ENCODE data around the gene COA1.
"Not testable (repeated sequence)": the region's sequence is repeated elsewhere in the genome, so short reads cannot be mapped to it uniquely, and the experiment has no call there.

The COA1 gene

DNA sequence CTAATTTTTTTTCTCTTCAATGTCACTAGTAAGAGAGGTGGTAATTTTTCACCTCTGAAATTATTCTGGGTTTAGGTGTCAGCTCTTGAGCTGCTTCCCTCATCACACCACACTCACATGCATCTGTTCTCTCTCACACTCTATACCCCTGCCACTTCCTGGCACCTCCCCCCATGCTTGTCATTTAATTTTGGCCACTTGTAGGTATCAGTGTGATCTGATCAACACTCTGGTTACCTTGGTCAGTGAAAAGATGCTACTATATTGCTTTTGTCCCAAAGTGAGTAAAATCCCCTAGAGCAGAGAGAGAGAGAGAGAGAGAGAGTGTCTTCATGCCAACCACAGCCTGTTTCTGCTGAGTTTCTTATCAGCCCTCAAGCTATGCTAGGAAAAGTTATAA lies 103.9 kb downstream of the COA1 start:
- peak; percentile 15 for DNase-seq

- no peak for DNase-seq
These were observed 105.2 kb downstream of the COA1 start for GRCh38 chr7:43624156-43624555.

- DNase-seq: no peak
These were observed 107.4 kb downstream of the COA1 start for GRCh38 chr7:43621729-43622448.

- DNase-seq: no peak
These were observed 109.9 kb downstream of the COA1 start for GRCh38 chr7:43619213-43620012.

DNA sequence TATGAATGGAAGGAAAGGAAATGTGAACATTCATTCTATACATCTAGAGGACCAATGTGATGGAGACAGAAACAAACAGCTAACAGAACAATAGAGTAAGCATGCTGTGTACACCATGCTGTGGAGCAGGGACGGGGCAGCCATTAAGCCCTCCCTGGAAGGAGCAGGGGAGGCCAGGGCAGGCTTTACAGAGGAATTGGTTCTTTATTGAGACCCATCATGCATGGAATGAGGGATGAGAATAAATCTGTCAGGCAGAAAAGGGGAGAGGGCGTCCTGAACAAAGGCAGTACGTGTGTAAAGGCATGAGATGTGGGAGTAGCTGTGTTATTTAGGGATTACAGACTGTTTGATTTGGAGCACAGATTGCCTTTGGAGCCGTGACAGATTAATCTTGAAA lies 111.2 kb downstream of the COA1 start:
- DNase-seq: no peak

DNA sequence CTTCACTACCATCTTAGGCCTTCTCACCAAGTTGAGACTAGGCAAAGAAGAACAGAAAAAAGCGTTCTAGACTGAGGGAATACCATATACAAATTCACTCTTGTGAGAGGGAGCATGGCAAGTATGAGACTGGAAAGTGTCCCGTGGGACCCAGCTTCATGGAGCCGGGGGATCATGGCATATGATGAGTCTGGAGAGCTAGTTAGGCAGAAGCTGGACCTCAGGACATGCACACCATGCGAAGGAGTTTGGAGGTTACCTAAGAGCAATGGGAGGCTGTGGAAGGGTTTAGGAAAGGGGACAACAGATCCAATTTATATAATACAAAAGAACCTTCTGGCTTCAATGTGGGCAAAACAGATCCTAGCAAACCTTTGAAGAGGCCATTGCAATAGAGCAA lies 112.3 kb downstream of the COA1 start:
- DNase-seq: no peak

DNA sequence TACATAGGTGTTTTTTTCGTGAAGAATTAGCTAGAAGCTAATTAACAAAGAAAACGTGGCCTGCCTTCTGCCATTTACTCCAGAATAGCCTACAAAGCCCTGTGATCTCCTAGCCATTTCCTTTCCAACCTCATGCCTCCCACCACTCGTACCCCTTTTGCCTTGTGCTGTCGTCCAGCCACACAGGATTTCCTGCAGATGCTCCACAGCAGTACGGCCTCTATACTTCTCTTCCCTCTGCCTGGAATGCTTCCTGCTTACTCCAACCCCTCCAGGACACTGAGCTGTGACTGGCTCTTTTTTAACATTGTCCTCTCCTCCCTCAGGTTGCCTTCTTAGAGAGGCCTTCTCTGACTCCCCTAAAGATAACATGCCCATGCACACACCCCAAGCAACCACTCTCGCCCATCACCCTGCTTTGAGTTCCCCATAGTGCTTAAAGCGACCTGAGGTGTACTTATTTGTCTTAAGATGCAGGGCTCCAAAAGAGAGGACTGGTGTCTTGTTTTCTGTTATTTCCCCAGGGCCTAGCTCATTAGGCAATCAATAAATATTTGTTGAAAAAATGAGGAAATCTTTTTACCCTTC lies 113.7 kb downstream of the COA1 start:
- no peak for DNase-seq

GRCh38 chr7:43612599-43613589 lies 116.4 kb downstream of the COA1 start:
- no peak for DNase-seq

DNA sequence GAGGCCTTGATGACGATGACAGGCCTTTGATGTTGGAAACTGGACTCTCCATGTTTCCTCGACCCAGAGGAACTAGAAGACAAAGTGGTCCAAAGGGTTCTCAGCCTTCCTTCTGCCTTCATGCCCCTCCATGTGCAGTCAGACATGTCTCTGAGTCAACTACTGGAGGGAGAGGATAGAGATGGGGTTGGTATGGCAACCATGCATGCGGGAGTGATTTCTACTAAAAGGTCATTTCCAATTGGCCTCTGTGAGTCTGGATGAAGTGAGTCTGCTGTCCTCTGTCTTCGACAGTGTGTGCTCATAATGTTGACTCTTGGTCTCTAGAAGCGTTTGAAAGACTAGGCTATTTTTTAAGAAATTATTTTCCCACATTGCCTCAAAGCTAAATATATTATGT lies 117.2 kb downstream of the COA1 start:
- no peak for DNase-seq

- DNase-seq: no peak
These were observed 120.2 kb downstream of the COA1 start for GRCh38 chr7:43609097-43609496.

DNA sequence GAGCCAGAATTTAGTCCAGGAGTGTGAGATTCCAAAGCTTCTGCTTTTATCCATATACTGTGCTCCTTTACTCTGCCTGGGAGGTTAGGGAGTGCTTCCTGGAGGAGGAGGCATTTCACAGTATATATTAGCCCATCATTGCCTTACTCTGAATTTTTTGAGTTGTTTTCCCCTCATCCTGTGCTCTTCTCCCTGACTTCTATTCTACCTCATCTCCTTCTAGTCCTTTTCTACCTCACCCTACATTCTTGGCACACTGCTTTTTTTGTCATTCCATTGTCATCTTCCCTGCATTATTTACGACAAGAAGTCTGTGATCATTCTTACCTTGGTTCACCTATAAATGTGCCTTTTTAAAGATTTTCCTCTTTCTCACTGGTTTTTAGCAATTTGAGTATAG lies 125.1 kb downstream of the COA1 start:
- DNase-seq: no peak

DNA sequence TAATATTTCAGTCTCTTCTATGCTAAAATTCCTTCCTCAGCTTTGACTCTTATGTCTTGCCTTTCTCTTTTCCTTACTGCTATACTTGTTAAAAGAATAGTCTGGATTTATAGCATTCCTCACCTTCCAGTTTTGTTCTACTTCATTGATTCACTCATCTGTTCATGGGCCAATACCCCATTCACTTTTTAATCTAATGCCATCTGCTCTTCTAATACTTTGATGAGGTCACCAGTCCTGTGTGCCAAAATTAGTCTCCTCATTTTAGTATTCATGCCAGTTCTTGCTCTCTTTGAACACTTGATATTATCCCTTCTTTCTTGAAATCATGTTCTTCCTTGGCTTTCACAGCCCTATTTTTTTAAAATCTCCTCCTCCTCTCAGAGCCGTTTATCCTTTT lies 127.1 kb downstream of the COA1 start:
- DNase-seq: peak; percentile 86

- DNase-seq: no peak
These were observed 129.3 kb downstream of the COA1 start for GRCh38 chr7:43600056-43600455.

DNA sequence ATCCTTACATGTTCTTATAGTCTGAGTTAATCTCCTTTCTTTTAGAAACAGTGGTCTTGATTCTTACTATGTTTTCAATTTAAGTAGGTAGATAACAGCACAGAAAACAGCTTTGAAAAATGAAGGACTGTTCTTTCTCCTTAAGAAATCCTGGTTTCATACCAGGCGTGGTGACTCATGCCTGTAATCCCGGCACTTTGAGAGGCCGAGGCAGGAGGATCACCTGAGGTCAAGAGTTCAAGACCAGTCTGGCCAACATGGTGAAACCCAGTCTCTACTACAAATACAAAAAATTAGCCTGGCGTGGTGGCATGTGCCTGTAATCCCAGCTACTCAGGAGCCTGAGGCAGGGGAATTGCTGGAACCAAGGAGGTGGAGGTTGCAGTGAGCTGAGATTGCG lies 132.9 kb downstream of the COA1 start:
- DNase-seq: not testable (repeated sequence)

DNA sequence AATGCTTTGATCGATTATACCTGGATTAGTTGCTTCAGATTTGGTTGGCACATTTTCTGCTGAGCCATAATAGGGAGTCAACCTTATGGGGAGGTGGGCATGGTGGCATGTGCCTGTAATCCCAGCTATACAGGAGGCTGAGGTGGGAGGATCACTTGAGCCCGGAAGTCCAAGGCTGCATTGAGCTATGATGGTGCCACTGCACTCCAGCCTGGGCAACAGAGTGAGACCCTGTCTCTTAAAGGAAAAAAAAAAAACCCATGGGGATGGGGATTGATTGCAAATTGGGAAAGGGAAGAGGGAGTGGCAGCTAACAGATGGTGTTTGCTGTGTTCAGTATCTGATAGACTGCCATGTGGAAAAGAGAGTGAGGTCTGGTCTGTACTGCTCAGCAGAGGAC lies 135.3 kb downstream of the COA1 start:
- peak; percentile 90 for DNase-seq

- DNase-seq: no peak
These were observed 136.3 kb downstream of the COA1 start for GRCh38 chr7:43593010-43593409.

- DNase-seq: no peak
These were observed 137.0 kb downstream of the COA1 start for GRCh38 chr7:43592326-43592725.

- no peak for DNase-seq
These were observed 137.7 kb downstream of the COA1 start for GRCh38 chr7:43591558-43592180.

GRCh38 chr7:43590862-43591557 lies 138.3 kb downstream of the COA1 start:
- no peak for DNase-seq

- DNase-seq: no peak
These were observed 139.6 kb downstream of the COA1 start for GRCh38 chr7:43589728-43590127.

All from NCI-H2171 treated with DMSO at 0.1 percent for 48 hours (cell line).